Karpas-422 (cell line): ENCODE results near the gene STX1B. TPM values are rescaled to one million over a fixed set of nuclear protein-coding genes. Genes with fewer than 3 reads are reported as not detected.

Experiments
- DNase-seq: peaks from one replicate; pipeline ENCODE4 v3.0.0-alpha.2; 2015
- H2AFZ ChIP-seq: fragments of 200-600 bp; sonication (generic); 2 replicates; pipeline ENCODE4 v1.6.1; 2014; ENCODE audit warnings: antibody characterized with exemption, low read length, mixed read lengths
- H3K27ac ChIP-seq: fragments of 200-600 bp; sonication (generic); 2 replicates; pipeline ENCODE4 v1.5.1; 2014; ENCODE audit warnings: mild to moderate bottlenecking, low read length, moderate library complexity
- H3K27me3 ChIP-seq: fragments of 200-600 bp; sonication (generic); 2 replicates; pipeline ENCODE4 v1.6.1; 2014; ENCODE audit warnings: low read length, mixed read lengths
- H3K36me3 ChIP-seq: fragments of 200-600 bp; sonication (generic); 2 replicates; pipeline ENCODE4 v1.6.1; 2014; ENCODE audit warnings: low read length, mixed read lengths; ENCODE audit not compliant: insufficient read depth
- H3K4me1 ChIP-seq: fragments of 200-600 bp; sonication (generic); 2 replicates; pipeline ENCODE4 v1.6.1; 2014; ENCODE audit warnings: mild to moderate bottlenecking, low read length, mixed read lengths
- H3K4me2 ChIP-seq: fragments of 200-600 bp; sonication (generic); 2 replicates; pipeline ENCODE4 v1.6.1; 2014; ENCODE audit warnings: low read length, low read depth, mild to moderate bottlenecking; ENCODE audit not compliant: poor library complexity, severe bottlenecking
- H3K4me3 ChIP-seq: fragments of 200-600 bp; sonication (generic); 2 replicates; pipeline ENCODE4 v1.5.1; 2014; ENCODE audit warnings: mild to moderate bottlenecking, antibody characterized with exemption, low read length, mixed read lengths
- H3K79me2 ChIP-seq: fragments of 200-600 bp; sonication (generic); 2 replicates; pipeline ENCODE4 v1.6.1; 2014; ENCODE audit warnings: mild to moderate bottlenecking, low read length, mixed read lengths
- H3K9ac ChIP-seq: fragments of 200-600 bp; sonication (generic); 2 replicates; pipeline ENCODE4 v1.6.0; 2014; ENCODE audit warnings: low read length
- H3K9me2 ChIP-seq: fragments of 200-600 bp; sonication (generic), shearing (Covaris generic); replicated peaks from 2 replicates; pipeline ENCODE4 v1.6.0; 2014; ENCODE audit warnings: mild to moderate bottlenecking, low read length, moderate library complexity; ENCODE audit not compliant: insufficient read depth
- H3K9me3 ChIP-seq: fragments of 300-700, 200-600 bp; sonication (generic); 2 replicates; pipeline ENCODE4 v1.6.1; 2014; ENCODE audit warnings: low read length, mixed read lengths
- H4K20me1 ChIP-seq: fragments of 200-600 bp; sonication (generic); 2 replicates; pipeline ENCODE4 v1.6.1; 2014; ENCODE audit warnings: mild to moderate bottlenecking, antibody characterized with exemption, low read length, low read depth; ENCODE audit not compliant: insufficient read depth
- total RNA-seq: library from RNA; depleted of rRNA; stranded (reverse); fragments of >200 nt; shearing (Covaris generic); gene quantifications from 2 replicates; pipeline ENCODE4 v1.2.3, GENCODE V29; 2014; ENCODE audit warnings: low replicate concordance

Gene STX1B
- total RNA-seq, 1 experiment from 2014 or later: 0.11 TPM

DNA sequence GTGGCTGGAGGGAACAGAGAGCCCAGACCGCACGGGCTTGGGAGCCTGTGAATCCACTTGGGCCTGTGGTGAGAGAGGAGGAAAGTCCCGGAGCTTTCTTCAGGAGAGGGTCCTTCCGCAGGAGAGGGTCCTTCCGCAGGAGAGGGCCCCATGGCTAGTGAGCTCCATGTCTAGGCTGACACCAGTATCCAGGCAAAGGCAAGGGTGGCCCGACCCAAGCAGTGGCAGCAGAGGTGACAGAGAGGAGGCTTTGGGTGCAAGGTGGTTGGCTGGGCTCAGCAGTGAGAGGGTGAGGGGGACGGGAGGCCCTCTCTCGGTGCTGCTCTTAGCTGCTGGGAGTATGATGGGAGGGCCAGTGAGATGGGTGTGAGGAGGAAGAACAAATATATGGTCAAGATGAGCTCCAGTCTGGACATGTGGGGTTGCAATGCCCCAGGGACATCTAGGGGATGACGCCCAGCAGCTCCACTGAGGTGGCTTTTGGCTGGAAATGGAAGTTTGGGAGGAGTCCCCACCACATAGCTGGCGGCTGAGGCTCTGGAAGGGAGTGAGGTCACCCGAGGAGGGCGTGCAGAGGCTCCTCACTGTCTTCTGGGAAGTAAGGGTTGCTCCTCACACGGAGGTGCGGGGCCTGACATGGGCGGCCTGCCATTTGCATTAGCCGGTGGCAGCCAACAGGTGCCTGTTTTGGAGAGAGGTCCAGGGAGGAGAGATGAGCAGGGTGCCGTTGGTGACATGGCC is 27.7 kb downstream of the STX1B start:
- H3K4me3 ChIP-seq: no peak overlapping the region
- no peaks in the 10 kb centered on the region for H3K9me3 ChIP-seq
- no peak overlapping the region for H3K9ac ChIP-seq
- no peaks in the 10 kb centered on the region for H3K27me3 ChIP-seq
- no peak overlapping the region for H3K4me2 ChIP-seq
- no peaks in the 10 kb centered on the region for H3K79me2 ChIP-seq
- H4K20me1 ChIP-seq: 0 out of 2 replicates have a peak, but pooled peaks cover 4% of the 10 kb centered on the region
- H3K36me3 ChIP-seq: peaks cover 4% of the 10 kb centered on the region; the same call in 1 of the 2 replicates
- H3K9me2 ChIP-seq: no peaks in the 10 kb centered on the region
- H3K4me1 ChIP-seq: no peaks in the 10 kb centered on the region
- no peak overlapping the region for H2AFZ ChIP-seq
- no peak for DNase-seq
- H3K27ac ChIP-seq: no peak overlapping the region

DNA sequence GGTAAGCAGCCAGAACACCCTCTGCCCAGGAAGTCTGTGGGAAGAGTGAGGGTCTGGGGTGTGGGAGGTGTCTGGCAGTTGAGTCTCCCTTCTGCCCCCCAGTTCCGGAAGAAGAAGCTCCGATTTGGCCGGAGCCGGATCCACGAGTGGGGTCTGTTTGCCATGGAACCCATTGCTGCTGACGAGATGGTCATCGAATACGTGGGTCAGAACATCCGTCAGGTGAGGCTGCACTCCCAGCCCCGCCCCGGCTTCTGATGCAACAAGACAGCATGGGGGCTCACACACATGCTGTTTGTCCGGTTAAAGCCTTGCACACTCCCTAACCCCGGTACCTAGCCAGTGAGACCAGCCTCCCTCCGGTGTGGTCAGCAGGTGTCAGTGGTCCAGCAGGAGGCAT is 29.5 kb downstream of the STX1B start:
- no peak for DNase-seq
- no peaks in the 10 kb centered on the region for H3K79me2 ChIP-seq
- H3K9me2 ChIP-seq: no peaks in the 10 kb centered on the region
- H3K4me1 ChIP-seq: no peaks in the 10 kb centered on the region
- H3K9me3 ChIP-seq: no peaks in the 10 kb centered on the region
- H3K36me3 ChIP-seq: peaks cover 7% of the 10 kb centered on the region
- H3K27me3 ChIP-seq: no peaks in the 10 kb centered on the region
- H3K9ac ChIP-seq: no peak overlapping the region
- H3K27ac ChIP-seq: no peak overlapping the region
- no peak overlapping the region for H3K4me2 ChIP-seq
- no peak overlapping the region for H2AFZ ChIP-seq
- H3K4me3 ChIP-seq: no peak overlapping the region
- H4K20me1 ChIP-seq: 0 out of 2 replicates have a peak, but pooled peaks cover 4% of the 10 kb centered on the region

DNA sequence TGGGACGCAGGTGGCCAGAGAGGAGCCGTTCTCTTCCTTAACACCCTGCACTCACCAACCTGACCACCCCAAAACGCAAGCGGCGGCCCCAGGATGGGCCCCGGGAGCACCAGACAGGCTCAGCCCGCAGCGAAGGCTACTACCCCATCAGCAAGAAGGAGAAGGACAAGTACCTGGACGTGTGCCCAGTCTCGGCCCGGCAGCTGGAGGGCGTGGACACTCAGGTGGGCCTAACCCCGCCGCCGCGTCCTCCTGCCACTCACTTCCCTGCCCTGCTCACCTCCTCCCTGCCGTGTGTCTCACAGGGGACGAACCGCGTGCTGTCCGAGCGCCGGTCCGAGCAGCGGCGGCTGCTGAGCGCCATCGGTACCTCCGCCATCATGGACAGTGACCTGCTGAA is 30.0 kb downstream of the STX1B start:
- Histone ChIP-seq H3K4me1 (no peaks in the 10 kb centered on the region), H3K9me2 (no peaks in the 10 kb centered on the region), H3K4me2 (no peak overlapping the region), H3K36me3 (peaks cover 5% of the 10 kb centered on the region), H3K9ac (no peak overlapping the region), H3K9me3 (no peaks in the 10 kb centered on the region), H3K4me3 (no peak overlapping the region), H2AFZ (no peak overlapping the region), H4K20me1 (0 out of 2 replicates have a peak, but pooled peaks cover 4% of the 10 kb centered on the region), H3K27ac (no peak overlapping the region), H3K27me3 (no peaks in the 10 kb centered on the region), H3K79me2 (no peaks in the 10 kb centered on the region)
- DNase-seq: no peak

DNA sequence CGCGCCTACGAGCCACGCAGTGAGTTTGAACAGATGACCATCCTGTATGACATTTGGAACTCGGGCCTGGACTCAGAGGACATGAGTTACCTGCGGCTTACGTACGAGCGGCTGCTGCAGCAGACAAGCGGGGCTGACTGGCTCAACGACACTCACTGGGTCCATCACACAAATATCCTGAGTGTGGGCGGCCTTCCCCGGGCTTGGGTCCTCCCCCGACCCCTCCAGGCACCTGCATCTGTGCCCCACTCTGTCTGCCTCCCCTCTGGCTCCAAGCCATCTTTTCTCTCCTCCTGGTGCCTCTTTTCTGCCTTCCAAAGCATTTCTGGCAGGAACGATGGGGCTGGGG is 30.4 kb downstream of the STX1B start:
- H4K20me1 ChIP-seq: 0 out of 2 replicates have a peak, but pooled peaks cover 4% of the 10 kb centered on the region
- H3K9ac ChIP-seq: no peak overlapping the region
- H3K4me3 ChIP-seq: no peak overlapping the region
- no peak overlapping the region for H3K4me2 ChIP-seq
- no peak for DNase-seq
- no peaks in the 10 kb centered on the region for H3K9me3 ChIP-seq
- H2AFZ ChIP-seq: no peak overlapping the region
- peaks cover 3% of the 10 kb centered on the region for H3K36me3 ChIP-seq
- no peaks in the 10 kb centered on the region for H3K27me3 ChIP-seq
- no peaks in the 10 kb centered on the region for H3K4me1 ChIP-seq
- H3K79me2 ChIP-seq: no peaks in the 10 kb centered on the region
- H3K9me2 ChIP-seq: no peaks in the 10 kb centered on the region
- H3K27ac ChIP-seq: no peak overlapping the region

DNA sequence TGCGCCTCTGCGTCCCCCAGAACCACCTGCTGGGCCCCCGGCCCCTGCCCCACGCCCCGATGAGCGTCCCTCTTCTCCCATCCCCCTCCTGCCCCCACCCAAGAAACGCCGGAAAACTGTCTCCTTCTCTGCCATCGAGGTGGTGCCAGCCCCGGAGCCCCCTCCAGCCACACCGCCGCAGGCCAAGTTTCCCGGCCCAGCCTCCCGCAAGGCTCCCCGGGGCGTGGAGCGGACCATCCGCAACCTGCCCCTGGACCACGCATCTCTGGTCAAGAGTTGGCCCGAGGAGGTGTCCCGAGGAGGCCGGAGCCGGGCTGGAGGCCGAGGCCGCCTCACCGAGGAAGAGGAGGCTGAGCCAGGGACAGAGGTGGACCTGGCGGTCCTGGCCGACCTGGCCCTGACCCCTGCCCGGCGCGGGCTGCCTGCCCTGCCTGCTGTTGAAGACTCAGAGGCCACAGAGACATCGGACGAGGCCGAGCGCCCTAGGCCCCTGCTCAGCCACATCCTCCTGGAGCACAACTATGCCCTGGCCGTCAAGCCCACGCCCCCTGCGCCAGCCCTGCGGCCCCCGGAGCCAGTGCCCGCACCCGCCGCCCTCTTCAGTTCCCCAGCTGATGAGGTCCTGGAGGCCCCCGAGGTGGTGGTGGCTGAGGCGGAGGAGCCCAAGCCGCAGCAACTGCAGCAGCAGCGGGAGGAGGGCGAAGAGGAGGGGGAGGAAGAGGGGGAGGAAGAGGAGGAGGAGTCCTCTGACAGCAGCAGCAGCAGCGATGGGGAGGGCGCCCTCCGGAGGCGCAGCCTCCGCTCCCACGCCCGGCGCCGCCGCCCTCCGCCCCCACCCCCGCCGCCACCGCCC is 31.0 kb downstream of the STX1B start:
- H3K36me3 ChIP-seq: peaks cover 3% of the 10 kb centered on the region

DNA sequence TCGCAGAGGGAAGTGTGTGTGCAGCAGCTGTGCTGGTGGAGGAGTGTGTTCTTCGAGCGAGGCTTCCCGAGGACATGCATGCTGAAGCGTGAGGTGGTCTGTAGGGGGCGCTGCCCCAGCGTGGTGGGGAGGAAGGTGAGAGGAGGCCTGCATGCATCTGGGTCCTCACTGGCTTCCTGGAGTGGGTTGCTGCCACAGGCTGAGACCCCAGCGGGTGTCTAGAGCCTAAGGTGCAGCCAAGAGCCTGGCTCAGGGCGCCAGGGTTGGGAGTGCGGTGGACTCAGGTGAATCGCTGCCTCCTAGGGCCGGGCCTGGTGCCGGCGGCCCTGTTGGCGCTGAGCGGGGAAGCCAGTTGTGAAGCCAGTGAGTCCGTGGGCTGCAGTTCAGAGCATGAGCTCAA is 32.9 kb downstream of the STX1B start:
- H3K27me3 ChIP-seq: no peaks in the 10 kb centered on the region
- H3K4me2 ChIP-seq: no peak overlapping the region
- no peaks in the 10 kb centered on the region for H3K9me3 ChIP-seq
- H3K9me2 ChIP-seq: no peaks in the 10 kb centered on the region
- peak; percentile 66 for DNase-seq
- no peak overlapping the region for H3K4me3 ChIP-seq
- H3K27ac ChIP-seq: no peak overlapping the region
- no peak overlapping the region for H2AFZ ChIP-seq
- H3K79me2 ChIP-seq: no peaks in the 10 kb centered on the region
- H3K36me3 ChIP-seq: peaks cover 9% of the 10 kb centered on the region
- H4K20me1 ChIP-seq: 0 out of 2 replicates have a peak, but pooled peaks cover 4% of the 10 kb centered on the region
- no peaks in the 10 kb centered on the region for H3K4me1 ChIP-seq
- H3K9ac ChIP-seq: no peak overlapping the region

More for the DNA sequence above, 31.0 kb downstream of the STX1B start:
- H3K4me1 ChIP-seq: no peaks in the 10 kb centered on the region
- no peak overlapping the region for H3K9ac ChIP-seq
- DNase-seq: no peak
- H3K27ac ChIP-seq: no peak overlapping the region
- H3K79me2 ChIP-seq: no peaks in the 10 kb centered on the region
- no peak overlapping the region for H2AFZ ChIP-seq
- no peaks in the 10 kb centered on the region for H3K9me3 ChIP-seq
- H3K27me3 ChIP-seq: no peaks in the 10 kb centered on the region
- H4K20me1 ChIP-seq: 0 out of 2 replicates have a peak, but pooled peaks cover 4% of the 10 kb centered on the region
- no peak overlapping the region for H3K4me3 ChIP-seq
- no peak overlapping the region for H3K4me2 ChIP-seq
- H3K9me2 ChIP-seq: no peaks in the 10 kb centered on the region

DNA sequence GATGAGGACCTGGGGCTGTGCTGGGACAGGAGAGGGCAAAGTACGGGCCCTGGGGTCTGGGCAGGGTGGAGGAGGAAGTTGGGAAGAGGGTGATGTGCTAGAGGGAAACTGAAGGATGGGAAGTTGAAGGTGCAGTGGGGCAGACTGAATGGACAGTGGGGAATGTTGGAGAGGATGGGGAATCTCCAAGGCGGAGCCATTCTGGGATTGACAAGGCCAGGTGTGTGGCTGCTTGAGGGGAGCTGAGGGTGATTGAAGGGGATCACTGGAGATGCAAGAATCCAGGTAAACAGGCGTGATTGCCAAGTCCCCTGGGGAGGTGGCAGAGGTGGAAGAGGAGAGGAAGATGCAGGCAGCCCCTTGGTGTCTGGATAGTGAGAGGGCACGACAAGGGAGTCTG is 34.0 kb downstream of the STX1B start:
- Histone ChIP-seq H3K4me2 (no peak overlapping the region), H3K9me3 (no peaks in the 10 kb centered on the region), H3K36me3 (peaks cover 11% of the 10 kb centered on the region), H2AFZ (no peak overlapping the region), H3K4me1 (no peaks in the 10 kb centered on the region), H3K9ac (no peak overlapping the region), H3K79me2 (no peaks in the 10 kb centered on the region), H3K27me3 (no peaks in the 10 kb centered on the region), H4K20me1 (0 out of 2 replicates have a peak, but pooled peaks cover 4% of the 10 kb centered on the region), H3K9me2 (no peaks in the 10 kb centered on the region), H3K4me3 (no peak overlapping the region), H3K27ac (no peak overlapping the region)
- DNase-seq: no peak

DNA sequence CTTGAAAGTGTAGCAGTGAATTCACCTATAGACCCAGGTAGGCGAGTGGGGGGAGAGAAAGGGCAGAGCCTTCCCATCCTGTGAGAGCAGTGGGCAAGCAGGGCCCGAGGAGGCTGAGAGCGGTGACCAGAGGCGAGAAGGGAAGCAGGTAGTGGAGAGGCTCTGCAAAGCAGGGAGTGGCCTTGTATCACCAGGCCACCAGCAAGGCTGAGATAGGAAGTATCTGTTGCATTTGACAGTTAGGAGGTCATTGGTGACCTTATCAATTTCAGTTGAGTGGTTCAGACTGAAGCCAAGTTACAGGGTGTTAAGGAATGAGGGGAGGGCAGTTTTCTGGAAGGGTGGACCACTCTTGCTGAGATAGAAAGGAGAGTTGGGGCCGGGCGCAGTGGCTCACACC is 36.1 kb downstream of the STX1B start:
- H3K36me3 ChIP-seq: peaks cover 22% of the 10 kb centered on the region
- H3K4me3 ChIP-seq: no peak overlapping the region
- no peaks in the 10 kb centered on the region for H3K27me3 ChIP-seq
- H2AFZ ChIP-seq: no peak overlapping the region
- no peak overlapping the region for H3K9ac ChIP-seq
- DNase-seq: no peak
- H3K79me2 ChIP-seq: no peaks in the 10 kb centered on the region
- H4K20me1 ChIP-seq: 0 out of 2 replicates have a peak, but pooled peaks cover 4% of the 10 kb centered on the region
- H3K9me3 ChIP-seq: no peaks in the 10 kb centered on the region
- H3K27ac ChIP-seq: no peak overlapping the region
- H3K9me2 ChIP-seq: no peaks in the 10 kb centered on the region
- H3K4me2 ChIP-seq: no peak overlapping the region
- no peaks in the 10 kb centered on the region for H3K4me1 ChIP-seq
